SJSA1 (cell line): Measurements from ENCODE around the gene PDE4B. TPM values are rescaled to one million over a fixed set of nuclear protein-coding genes. Genes with fewer than 3 reads are reported as not detected.
A peak's percentile ranks its signal among the peaks of the same experiment; 100 is the strongest.

Source experiments
- DNase-seq, 2 experiments: peaks; one replicate each; pipeline ENCODE4 v3.0.0-alpha.2; 2015 to 2020; ENCODE audit warnings: low spot score in 2 of 2, low read depth in 1 of 2
- H3K27ac ChIP-seq: fragments of 250-450 bp; sonication (Bioruptor Pico); 2 replicates; pipeline ENCODE4 v1.5.1; 2020; ENCODE audit warnings: mild to moderate bottlenecking, moderate library complexity
- H3K27me3 ChIP-seq: fragments of 250-450 bp; sonication (Bioruptor Pico); replicated peaks from 2 replicates; pipeline ENCODE4 v1.5.1; 2020; ENCODE audit warnings: mild to moderate bottlenecking, moderate library complexity
- H3K36me3 ChIP-seq: fragments of 250-450 bp; sonication (Bioruptor Pico); 2 replicates; pipeline ENCODE4 v1.5.1; 2020; ENCODE audit warnings: mild to moderate bottlenecking
- H3K4me1 ChIP-seq: fragments of 250-450 bp; sonication (Bioruptor Pico); replicated peaks from 2 replicates; pipeline ENCODE4 v1.6.1; 2021; ENCODE audit warnings: mild to moderate bottlenecking
- H3K4me3 ChIP-seq: fragments of 250-450 bp; sonication (Bioruptor Pico); 2 replicates; pipeline ENCODE4 v1.5.1; 2020; ENCODE audit warnings: mild to moderate bottlenecking
- H3K9me3 ChIP-seq: fragments of 250-450 bp; sonication (Bioruptor Pico); replicated peaks from 2 replicates; pipeline ENCODE4 v1.5.1; 2020; ENCODE audit warnings: mild to moderate bottlenecking
- total RNA-seq: library from RNA; depleted of rRNA; stranded (reverse); fragments of >200 nt; shearing (Covaris generic); gene quantifications from 2 replicates; pipeline ENCODE4 v1.2.3, GENCODE V29; 2014

The PDE4B gene
- total RNA-seq, 1 experiment from 2014 or later, result 12.4 TPM

DNA sequence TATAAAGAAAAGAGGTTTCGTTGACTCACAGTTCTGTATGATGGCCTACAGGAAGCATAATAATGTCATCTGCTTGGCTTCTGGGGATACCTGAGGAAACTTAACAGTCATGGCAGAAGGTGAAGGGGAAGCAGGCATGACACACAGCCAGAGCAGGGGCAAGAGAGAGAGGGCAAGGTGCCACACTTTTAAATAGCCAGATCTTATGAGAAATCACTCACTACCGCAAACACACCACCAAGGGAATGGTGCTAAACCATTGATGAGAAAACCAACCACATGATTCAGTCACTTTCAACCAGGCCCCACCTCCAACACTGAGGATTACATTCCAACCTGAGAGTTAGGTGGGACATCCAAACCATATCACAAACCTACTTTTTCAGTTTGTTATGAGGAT is 495.4 kb downstream of the PDE4B start:
- H3K4me1 ChIP-seq, result peaks cover 9% of the 10 kb centered on the region
- H3K9me3 ChIP-seq, result no peaks in the 10 kb centered on the region
- H3K27me3 ChIP-seq, result no peaks in the 10 kb centered on the region
- no peaks in the 10 kb centered on the region for H3K36me3 ChIP-seq
- no peak overlapping the region for H3K27ac ChIP-seq
- no peak for DNase-seq
- H3K4me3 ChIP-seq, result no peak overlapping the region

- no peak overlapping the region for H3K4me3 ChIP-seq
- peaks cover 11% of the 10 kb centered on the region for H3K4me1 ChIP-seq
- no peak overlapping the region for H3K27ac ChIP-seq
- H3K36me3 ChIP-seq, result no peaks in the 10 kb centered on the region
- no peaks in the 10 kb centered on the region for H3K9me3 ChIP-seq
- DNase-seq, result no peak
- H3K27me3 ChIP-seq, result no peaks in the 10 kb centered on the region
These were observed 498.3 kb downstream of the PDE4B start for GRCh38 chr1:66290761-66291530.

DNA sequence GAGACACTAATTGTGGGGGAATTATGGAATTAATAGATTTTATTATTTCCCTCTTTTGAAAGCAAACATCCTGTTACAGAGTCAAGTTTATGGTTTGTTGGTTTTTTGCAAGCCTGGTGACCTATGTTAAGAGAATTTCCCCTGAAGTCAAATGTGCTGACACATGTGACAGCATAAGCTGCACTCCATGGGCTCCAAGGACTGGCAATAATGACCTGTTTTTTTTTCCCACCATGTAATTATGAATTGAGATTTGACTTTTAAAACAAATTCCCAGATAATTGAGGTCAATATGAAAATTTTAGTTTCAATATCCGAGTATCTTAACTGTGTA is 498.8 kb downstream of the PDE4B start:
- Histone ChIP-seq H3K9me3 (no peaks in the 10 kb centered on the region), H3K36me3 (no peaks in the 10 kb centered on the region), H3K4me1 (peaks cover 7% of the 10 kb centered on the region), H3K27ac (no peak overlapping the region), H3K4me3 (no peak overlapping the region), H3K27me3 (no peaks in the 10 kb centered on the region)
- no peak for DNase-seq

- Histone ChIP-seq H3K36me3 (no peaks in the 10 kb centered on the region), H3K27ac (no peak overlapping the region), H3K27me3 (no peaks in the 10 kb centered on the region), H3K4me3 (no peak overlapping the region), H3K9me3 (no peaks in the 10 kb centered on the region), H3K4me1 (peaks cover 7% of the 10 kb centered on the region)
- DNase-seq, result no peak
These were observed 499.6 kb downstream of the PDE4B start for GRCh38 chr1:66292305-66292704.

DNA sequence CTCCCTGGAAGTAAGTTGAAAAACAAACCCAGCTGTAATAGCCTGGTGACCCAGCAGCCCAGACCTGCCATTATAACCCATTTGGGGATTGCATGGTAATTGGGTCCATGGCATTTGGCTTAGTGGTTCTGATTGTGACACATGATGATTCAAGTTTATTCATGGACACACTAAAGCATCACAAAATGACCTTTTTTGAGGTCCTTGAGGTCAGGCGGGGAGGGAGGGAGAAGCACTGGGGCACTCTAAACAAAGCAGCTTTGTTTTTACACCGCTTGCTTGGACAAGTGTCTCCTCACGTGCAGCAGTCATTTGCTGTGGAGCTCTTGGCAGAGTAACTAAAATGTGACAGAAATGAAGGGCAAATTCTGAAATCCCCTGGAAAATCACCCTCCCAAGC is 500.2 kb downstream of the PDE4B start:
- Histone ChIP-seq H3K4me3 (no peak overlapping the region), H3K36me3 (no peaks in the 10 kb centered on the region), H3K9me3 (no peaks in the 10 kb centered on the region), H3K27me3 (no peaks in the 10 kb centered on the region), H3K27ac (no peak overlapping the region), H3K4me1 (peaks cover 7% of the 10 kb centered on the region)
- no peak for DNase-seq

- Histone ChIP-seq H3K4me1 (peaks cover 7% of the 10 kb centered on the region), H3K9me3 (no peaks in the 10 kb centered on the region), H3K36me3 (no peaks in the 10 kb centered on the region), H3K4me3 (no peak overlapping the region), H3K27ac (no peak overlapping the region), H3K27me3 (no peaks in the 10 kb centered on the region)
- DNase-seq, result peak in 1 of 2 experiments; percentile 31
These were observed 502.1 kb downstream of the PDE4B start for GRCh38 chr1:66294707-66295370.

GRCh38 chr1:66295803-66296202 is 503.1 kb downstream of the PDE4B start:
- Histone ChIP-seq H3K36me3 (no peaks in the 10 kb centered on the region), H3K27me3 (no peaks in the 10 kb centered on the region), H3K4me3 (no peak overlapping the region), H3K27ac (no peak overlapping the region), H3K9me3 (no peaks in the 10 kb centered on the region), H3K4me1 (peaks cover 9% of the 10 kb centered on the region)
- no peak for DNase-seq

DNA sequence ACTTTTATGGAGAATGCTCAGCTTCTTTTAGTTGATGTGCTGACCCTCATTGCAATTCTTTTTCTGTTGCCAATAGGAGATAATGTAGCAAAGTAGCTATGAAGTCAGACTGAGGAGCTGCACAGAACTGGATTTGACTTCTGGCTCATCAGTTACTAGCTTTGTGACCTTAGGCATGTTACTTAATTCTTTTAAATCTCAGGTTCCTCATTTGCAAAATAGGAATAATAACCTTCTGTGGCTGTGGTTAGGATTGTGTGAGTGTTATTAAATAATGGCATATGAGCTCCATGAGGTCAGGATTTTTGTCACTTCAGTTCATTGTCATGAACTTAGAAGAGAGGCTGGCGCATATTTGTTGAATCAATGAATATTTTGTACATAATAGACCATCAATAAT is 503.7 kb downstream of the PDE4B start:
- Histone ChIP-seq H3K4me1 (peaks cover 13% of the 10 kb centered on the region), H3K27me3 (no peaks in the 10 kb centered on the region), H3K9me3 (no peaks in the 10 kb centered on the region), H3K4me3 (no peak overlapping the region), H3K27ac (no peak overlapping the region), H3K36me3 (no peaks in the 10 kb centered on the region)
- no peak for DNase-seq

GRCh38 chr1:66296951-66297350 is 504.3 kb downstream of the PDE4B start:
- Histone ChIP-seq H3K27me3 (no peaks in the 10 kb centered on the region), H3K36me3 (no peaks in the 10 kb centered on the region), H3K4me1 (peaks cover 18% of the 10 kb centered on the region), H3K9me3 (no peaks in the 10 kb centered on the region), H3K27ac (no peak overlapping the region), H3K4me3 (no peak overlapping the region)
- DNase-seq, result no peak

DNA sequence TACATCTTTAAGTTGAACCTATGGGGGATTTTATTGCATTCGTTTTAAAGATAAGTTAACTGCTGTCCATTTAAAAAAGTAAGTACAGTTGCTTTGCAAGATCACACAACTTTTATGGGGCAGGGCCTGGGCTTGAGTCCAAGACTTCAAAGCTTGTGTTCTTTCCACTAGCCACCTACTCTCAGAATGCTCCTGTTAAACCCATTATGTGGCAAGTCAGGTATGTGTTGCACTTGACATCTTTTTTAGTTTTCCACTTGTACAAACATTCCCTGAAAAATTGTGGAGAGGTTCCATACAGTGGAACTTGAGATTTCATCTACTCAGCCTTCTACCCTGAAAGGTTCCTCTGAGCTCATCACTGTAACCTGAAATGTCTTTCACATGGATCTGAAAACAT is 505.8 kb downstream of the PDE4B start:
- Histone ChIP-seq H3K36me3 (no peaks in the 10 kb centered on the region), H3K27me3 (no peaks in the 10 kb centered on the region), H3K4me1 (peaks cover 18% of the 10 kb centered on the region), H3K4me3 (no peak overlapping the region), H3K27ac (no peak overlapping the region), H3K9me3 (no peaks in the 10 kb centered on the region)
- DNase-seq, result no peak

DNA sequence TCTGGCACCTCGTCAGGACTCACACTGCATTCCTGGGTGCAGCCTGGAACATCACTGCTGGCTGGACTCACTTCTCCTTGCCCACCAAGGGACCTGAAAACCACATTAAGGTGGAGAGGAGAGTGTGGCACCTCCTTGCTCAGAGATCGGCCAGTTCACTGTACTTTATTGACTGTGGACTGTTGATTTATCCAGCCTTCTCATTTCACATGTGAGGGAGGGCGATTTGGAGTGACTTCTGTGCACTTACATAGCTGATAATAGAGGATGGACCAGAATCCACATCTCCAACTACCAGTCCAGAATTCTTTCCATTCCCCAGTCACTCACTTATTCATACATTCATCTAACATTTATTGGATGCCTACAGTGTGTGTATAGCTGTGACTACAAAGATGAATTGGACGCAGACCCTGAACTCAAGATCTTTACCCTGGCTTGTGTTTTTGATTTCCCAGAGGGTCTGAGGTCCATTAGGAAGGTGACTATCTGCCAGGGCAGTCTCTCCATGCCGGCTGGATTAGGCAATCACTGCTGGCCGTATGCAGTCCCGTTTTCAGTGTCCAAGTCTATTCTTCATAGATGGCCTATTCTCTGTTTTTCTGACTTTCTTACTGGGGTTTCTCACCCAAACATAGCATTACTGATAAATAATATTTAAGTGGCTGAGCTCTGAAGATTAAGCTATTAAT is 507.7 kb downstream of the PDE4B start:
- H3K9me3 ChIP-seq, result no peaks in the 10 kb centered on the region
- no peak overlapping the region for H3K4me3 ChIP-seq
- no peak for DNase-seq
- peak overlapping the region; percentile 58 for H3K27ac ChIP-seq
- H3K36me3 ChIP-seq, result no peaks in the 10 kb centered on the region
- H3K27me3 ChIP-seq, result no peaks in the 10 kb centered on the region
- H3K4me1 ChIP-seq, result peaks cover 11% of the 10 kb centered on the region

DNA sequence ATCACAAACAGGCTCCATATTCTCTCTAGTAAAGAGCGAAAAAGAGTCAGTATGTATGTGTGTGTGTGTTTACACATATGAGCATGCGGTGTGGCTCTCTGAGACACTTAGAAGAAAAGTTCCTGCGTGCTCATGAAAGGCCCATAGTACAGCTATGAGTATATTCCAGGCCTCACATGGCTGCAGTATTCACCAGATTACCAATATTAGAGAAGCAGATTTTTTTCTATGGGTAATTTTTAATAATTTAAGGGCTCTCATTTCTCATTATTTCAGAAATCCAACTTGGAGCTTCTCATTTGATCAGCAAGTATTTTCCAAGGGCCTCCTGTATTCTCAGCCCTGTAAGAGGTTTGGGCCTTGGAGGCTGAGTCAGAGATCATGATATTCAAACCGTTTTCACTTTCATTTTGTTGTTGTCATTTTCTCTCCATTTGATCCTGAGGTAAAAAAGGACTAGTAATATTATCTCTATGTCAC is 508.3 kb downstream of the PDE4B start:
- no peaks in the 10 kb centered on the region for H3K9me3 ChIP-seq
- peaks cover 11% of the 10 kb centered on the region for H3K4me1 ChIP-seq
- no peaks in the 10 kb centered on the region for H3K36me3 ChIP-seq
- no peaks in the 10 kb centered on the region for H3K27me3 ChIP-seq
- peak overlapping the region; percentile 58 for H3K27ac ChIP-seq
- DNase-seq, result peak in 1 of 2 experiments; percentile 63
- no peak overlapping the region for H3K4me3 ChIP-seq

DNA sequence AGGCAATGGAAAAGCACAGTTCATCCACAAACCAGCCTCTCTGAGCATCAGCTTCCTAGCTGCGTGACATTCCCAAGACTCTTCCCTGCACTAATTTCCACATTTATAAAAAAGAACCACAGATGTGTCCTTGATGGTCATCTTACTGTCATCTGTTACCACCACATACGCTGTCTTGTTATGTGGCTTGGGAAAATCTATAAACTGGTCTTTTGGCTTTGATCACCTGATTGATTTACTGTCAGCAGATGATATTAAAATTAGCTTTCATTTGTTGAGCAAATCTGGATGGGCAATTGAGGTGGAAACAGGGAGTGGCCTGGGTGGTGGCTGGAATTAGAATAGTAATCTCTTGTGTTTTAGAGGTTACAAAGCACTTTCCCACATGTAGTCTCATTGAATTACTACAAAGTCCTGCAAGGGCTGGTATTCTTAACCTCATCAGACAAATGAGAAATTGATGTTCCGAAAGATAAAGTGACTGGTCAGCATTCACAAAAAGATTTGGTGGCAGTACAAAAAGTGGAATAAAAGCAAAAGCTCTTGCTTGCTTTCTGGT is 509.6 kb downstream of the PDE4B start:
- Histone ChIP-seq H3K27ac (no peak overlapping the region), H3K36me3 (no peaks in the 10 kb centered on the region), H3K4me1 (peaks cover 11% of the 10 kb centered on the region), H3K27me3 (no peaks in the 10 kb centered on the region), H3K9me3 (no peaks in the 10 kb centered on the region), H3K4me3 (no peak overlapping the region)
- DNase-seq, result no peak

DNA sequence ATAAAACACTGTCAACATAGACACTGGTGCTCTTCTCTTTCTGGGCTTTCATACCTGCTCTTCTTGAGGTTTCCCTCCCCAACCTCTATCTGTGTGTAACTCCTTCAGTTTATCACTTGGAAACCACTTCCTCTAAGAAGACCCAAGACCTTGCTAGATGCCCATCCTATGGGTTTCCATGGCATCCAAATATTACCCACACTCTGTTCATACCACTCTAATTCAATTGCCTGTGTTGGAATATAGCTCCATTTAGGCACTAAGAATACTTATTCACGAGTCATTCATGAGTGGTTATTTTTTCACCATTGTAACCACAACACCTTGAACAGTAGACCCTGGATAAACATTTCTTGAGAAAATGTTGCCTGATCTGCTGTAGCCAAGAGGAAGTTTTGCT is 510.1 kb downstream of the PDE4B start:
- H3K27ac ChIP-seq, result no peak overlapping the region
- H3K4me1 ChIP-seq, result peaks cover 11% of the 10 kb centered on the region
- no peaks in the 10 kb centered on the region for H3K9me3 ChIP-seq
- no peak overlapping the region for H3K4me3 ChIP-seq
- no peaks in the 10 kb centered on the region for H3K36me3 ChIP-seq
- DNase-seq, result no peak
- no peaks in the 10 kb centered on the region for H3K27me3 ChIP-seq
